ENCODE measurements around the gene NAV3. TPM values are rescaled to one million over a fixed set of nuclear protein-coding genes. Genes with fewer than 3 reads are reported as not detected.

NAV3 gene
- total and polyA plus RNA-seq, 4 donors, result 0.22 to 1.7 (median 0.71) TPM

DNA sequence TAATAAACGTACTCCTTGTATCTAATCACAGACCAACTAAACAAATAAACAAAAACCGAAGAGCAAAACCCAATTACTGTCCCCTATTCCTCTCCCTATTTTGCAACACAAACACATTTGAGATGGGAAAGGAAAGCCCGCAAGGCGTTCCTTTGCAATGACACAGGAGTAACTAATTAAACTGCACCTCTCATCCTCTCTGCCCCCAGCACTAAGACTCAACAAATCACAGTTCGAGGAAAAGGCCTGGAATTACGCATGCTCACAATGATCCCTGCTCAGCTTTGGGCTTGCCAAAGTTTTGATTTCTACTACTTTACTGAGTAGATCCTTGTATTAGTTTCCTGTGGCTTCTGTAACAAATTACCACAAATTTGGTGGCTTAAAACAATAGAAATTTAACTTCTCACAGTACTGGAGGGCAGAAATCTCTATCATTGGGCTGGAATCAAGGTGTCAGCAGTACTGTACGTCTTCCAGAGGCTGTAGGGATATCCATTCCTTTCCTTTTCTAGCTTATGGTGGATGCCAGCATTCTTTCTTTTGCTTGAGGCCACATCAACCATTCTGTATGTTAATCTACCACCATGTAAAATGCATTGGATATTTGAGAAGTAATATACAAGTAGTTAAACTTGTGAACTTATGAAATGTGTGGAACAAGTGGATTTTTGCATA lies 123.0 kb downstream of the NAV3 start:
- no peaks in the 10 kb centered on the region for H3K27me3 ChIP-seq (ENCODE audit: control insufficient read depth in 4 of 4, insufficient read depth in 4 of 4, low read length in 3 of 4)

DNA sequence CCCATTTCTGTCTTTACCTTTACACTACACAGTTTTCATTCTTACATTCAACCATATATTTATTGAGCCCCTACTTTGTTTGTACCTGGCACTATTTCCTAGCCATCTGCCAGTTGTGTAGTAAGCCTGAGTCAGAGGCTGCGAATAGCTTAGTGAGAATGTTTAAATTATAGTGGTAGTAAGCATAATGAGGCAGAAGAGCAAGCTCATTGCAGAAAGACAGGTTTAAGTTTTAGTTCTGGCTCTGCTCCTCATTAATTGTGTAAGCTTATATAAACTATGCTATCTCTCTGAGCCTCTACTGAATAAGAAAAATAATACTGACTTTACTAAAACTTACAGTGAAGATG lies 123.5 kb downstream of the NAV3 start:
- Histone ChIP-seq H3K9me3 (ENCODE audit: control insufficient read depth in 4 of 4, low read length in 3 of 4) (no peaks in the 10 kb centered on the region), H3K4me1 (ENCODE audit: control insufficient read depth in 4 of 4, insufficient read depth in 4 of 4, low read length in 3 of 4) (no peaks in the 10 kb centered on the region), H3K36me3 (ENCODE audit: control insufficient read depth in 4 of 4, insufficient read depth in 3 of 4, low read depth in 1 of 4, low read length in 3 of 4) (no peaks in the 10 kb centered on the region), H3K4me3 (ENCODE audit: low read depth in 1 of 3, low read length in 3 of 3) (no peak overlapping the region), H3K9ac (ENCODE audit: low read depth in 1 of 2, low read length in 2 of 2) (no peak overlapping the region), H3K27me3 (ENCODE audit: control insufficient read depth in 4 of 4, insufficient read depth in 4 of 4, low read length in 3 of 4) (no peaks in the 10 kb centered on the region), H3K27ac (ENCODE audit: low read depth in 1 of 2, low read length in 2 of 2) (no peak overlapping the region)
- no peak for TF ChIP-seq REST (IDR thresholded peaks at IDR 0.05)
- no peak for TF ChIP-seq SP1 (IDR thresholded peaks at IDR 0.05)
- TF ChIP-seq RXRA (IDR thresholded peaks at IDR 0.05), result no peak
- no peak for TF ChIP-seq GABPA (IDR thresholded peaks at IDR 0.05 in 1 of 2, conservative IDR thresholded peaks at IDR 0.05 in 1 of 2)
- TF ChIP-seq EGR1 (IDR thresholded peaks at IDR 0.05; ENCODE audit: low read depth in 2 of 2), result no peak
- TF ChIP-seq JUND (IDR thresholded peaks at IDR 0.05), result no peak
- no peak for TF ChIP-seq HNF4A (conservative IDR thresholded peaks at IDR 0.05)
- no peak for TF ChIP-seq YY1 (IDR thresholded peaks at IDR 0.05)
- no peak for TF ChIP-seq RAD21 (IDR thresholded peaks at IDR 0.05)
- TF ChIP-seq FOXA2 (IDR thresholded peaks at IDR 0.05), result no peak
- TF ChIP-seq, protein P1, sequence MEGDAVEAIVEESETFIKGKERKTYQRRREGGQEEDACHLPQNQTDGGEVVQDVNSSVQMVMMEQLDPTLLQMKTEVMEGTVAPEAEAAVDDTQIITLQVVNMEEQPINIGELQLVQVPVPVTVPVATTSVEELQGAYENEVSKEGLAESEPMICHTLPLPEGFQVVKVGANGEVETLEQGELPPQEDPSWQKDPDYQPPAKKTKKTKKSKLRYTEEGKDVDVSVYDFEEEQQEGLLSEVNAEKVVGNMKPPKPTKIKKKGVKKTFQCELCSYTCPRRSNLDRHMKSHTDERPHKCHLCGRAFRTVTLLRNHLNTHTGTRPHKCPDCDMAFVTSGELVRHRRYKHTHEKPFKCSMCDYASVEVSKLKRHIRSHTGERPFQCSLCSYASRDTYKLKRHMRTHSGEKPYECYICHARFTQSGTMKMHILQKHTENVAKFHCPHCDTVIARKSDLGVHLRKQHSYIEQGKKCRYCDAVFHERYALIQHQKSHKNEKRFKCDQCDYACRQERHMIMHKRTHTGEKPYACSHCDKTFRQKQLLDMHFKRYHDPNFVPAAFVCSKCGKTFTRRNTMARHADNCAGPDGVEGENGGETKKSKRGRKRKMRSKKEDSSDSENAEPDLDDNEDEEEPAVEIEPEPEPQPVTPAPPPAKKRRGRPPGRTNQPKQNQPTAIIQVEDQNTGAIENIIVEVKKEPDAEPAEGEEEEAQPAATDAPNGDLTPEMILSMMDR (IDR thresholded peaks at IDR 0.05; ENCODE audit: low read depth, low read length, missing input control), result no peak
- TF ChIP-seq FOXA1 (IDR thresholded peaks at IDR 0.05), result no peak
- no peak for TF ChIP-seq TAF1 (conservative IDR thresholded peaks at IDR 0.05)
- no peak for TF ChIP-seq NR2F2 (IDR thresholded peaks at IDR 0.05)
- no peak for TF ChIP-seq ATF3 (IDR thresholded peaks at IDR 0.05)
- no peak for DNase-seq (ENCODE audit: low spot score)
- 59% methylated on average over 1 of the region's 1 CpG for WGBS

More for the DNA sequence above, 123.0 kb downstream of the NAV3 start:
- TF ChIP-seq RXRA (IDR thresholded peaks at IDR 0.05), result no peak
- TF ChIP-seq, protein P1 (IDR thresholded peaks at IDR 0.05; ENCODE audit: low read depth, low read length, missing input control), result no peak
- no peak for TF ChIP-seq ATF3 (IDR thresholded peaks at IDR 0.05)
- Histone ChIP-seq H3K9ac (ENCODE audit: low read depth in 1 of 2, low read length in 2 of 2) (no peak overlapping the region), H3K36me3 (ENCODE audit: control insufficient read depth in 4 of 4, insufficient read depth in 3 of 4, low read depth in 1 of 4, low read length in 3 of 4) (no peaks in the 10 kb centered on the region), H3K4me1 (ENCODE audit: control insufficient read depth in 4 of 4, insufficient read depth in 4 of 4, low read length in 3 of 4) (no peaks in the 10 kb centered on the region), H3K9me3 (ENCODE audit: control insufficient read depth in 4 of 4, low read length in 3 of 4) (no peaks in the 10 kb centered on the region), H3K4me3 (ENCODE audit: low read depth in 1 of 3, low read length in 3 of 3) (no peak overlapping the region), H3K27ac (ENCODE audit: low read depth in 1 of 2, low read length in 2 of 2) (no peak overlapping the region)
- WGBS, result 61% methylated on average over 7 of the region's 7 CpGs
- no peak for DNase-seq (ENCODE audit: low spot score)
